WTC11 (cell line): ENCODE results near the gene ARL4C. TPM values are rescaled to one million over a fixed set of nuclear protein-coding genes. Genes with fewer than 3 reads are reported as not detected.

ENCODE experiments used
- ATF6 ChIP-seq: sonication (generic); formaldehyde crosslinking; IDR thresholded peaks from 2 replicates; pipeline ENCODE4 v1.8.1; 2023; ENCODE audit warnings: mild to moderate bottlenecking, missing genetic modification reagents
- CBFB ChIP-seq: sonication (generic); formaldehyde crosslinking; IDR thresholded peaks from 2 replicates; pipeline ENCODE4 v1.8.1; 2022; ENCODE audit warnings: mild to moderate bottlenecking, low read depth, missing genetic modification reagents
- ELF4 ChIP-seq: sonication (generic); formaldehyde crosslinking; IDR thresholded peaks from 2 replicates; pipeline ENCODE4 v1.8.1; 2022; ENCODE audit warnings: low read depth, mild to moderate bottlenecking, moderate library complexity, missing genetic modification reagents
- ETV6 ChIP-seq: sonication (generic); formaldehyde crosslinking; IDR thresholded peaks from 2 replicates; pipeline ENCODE4 v1.8.1; 2022; ENCODE audit warnings: mild to moderate bottlenecking, missing genetic modification reagents
- GRHL2 ChIP-seq: fragments of 250-450 bp; sonication (Bioruptor Pico); IDR thresholded peaks from 2 replicates; pipeline ENCODE4 v1.8.0; 2022; ENCODE audit warnings: mild to moderate bottlenecking, moderate library complexity; ENCODE audit not compliant: insufficient replicate concordance, severe bottlenecking
- KAT7 ChIP-seq: sonication (generic); formaldehyde crosslinking; IDR thresholded peaks from 2 replicates; pipeline ENCODE4 v1.8.1; 2023; ENCODE audit warnings: missing genetic modification reagents, mild to moderate bottlenecking, borderline replicate concordance
- PRRX2 ChIP-seq: fragments of 250-450 bp; sonication (Bioruptor Pico); IDR thresholded peaks from 2 replicates; pipeline ENCODE4 v1.8.0; 2021; ENCODE audit warnings: mild to moderate bottlenecking
- RELA ChIP-seq: sonication (generic); formaldehyde crosslinking; IDR thresholded peaks from 2 replicates; pipeline ENCODE4 v1.8.1; 2022; ENCODE audit warnings: missing genetic modification reagents, mild to moderate bottlenecking, borderline replicate concordance
- total RNA-seq: library from RNA; stranded (reverse); gene quantifications from 3 replicates; pipeline ENCODE4 v1.2.3, GENCODE V29; 2021

ARL4C gene
- total RNA-seq, 1 experiment from 2014 or later: 10.6 TPM

- no peak for TF ChIP-seq PRRX2 (CRISPR knock-in tag)
- TF ChIP-seq CBFB (CRISPR knock-in tag): no peak
- no peak for TF ChIP-seq RELA
- no peak for TF ChIP-seq KAT7 (CRISPR knock-in tag)
- TF ChIP-seq ELF4: no peak
- no peak for TF ChIP-seq ATF6 (CRISPR knock-in tag)
- TF ChIP-seq ETV6 (CRISPR knock-in tag): no peak
- TF ChIP-seq GRHL2: no peak
- TF ChIP-seq, all 79 proteins: peak for 0
Measured at GRCh38 chr2:234444242-234444730, 52.6 kb downstream of the ARL4C start (continued).
